H9 (cell line): Measurements from ENCODE around the gene GLRA1. TPM values are rescaled to one million over a fixed set of nuclear protein-coding genes. Genes with fewer than 3 reads are reported as not detected.

Source experiments
- DNase-seq: peaks from one replicate; pipeline ENCODE4 v3.0.0-alpha.2; 2017
- H2AFZ ChIP-seq: one replicate; pipeline ENCODE4 v1.6.1; 2013; ENCODE audit warnings: mild to moderate bottlenecking, low read length, control low read depth, moderate library complexity
- H2AK5ac ChIP-seq: 2 replicates; pipeline ENCODE4 v1.6.1; 2013; ENCODE audit warnings: low read length, control low read depth, mixed read lengths; ENCODE audit not compliant: insufficient read length
- H2BK120ac ChIP-seq: one replicate; pipeline ENCODE4 v1.6.1; 2013; ENCODE audit warnings: low read depth, mild to moderate bottlenecking, low read length, control low read depth, inconsistent platforms; ENCODE audit not compliant: poor library complexity, severe bottlenecking
- H2BK12ac ChIP-seq: 2 replicates; pipeline ENCODE4 v1.6.1; 2013; ENCODE audit warnings: low read length, control low read depth, mixed read lengths, low read depth; ENCODE audit not compliant: insufficient read length
- H2BK15ac ChIP-seq: 2 replicates; pipeline ENCODE4 v1.6.1; 2013; ENCODE audit warnings: low read depth, low read length, control low read depth
- H2BK20ac ChIP-seq: one replicate; pipeline ENCODE4 v1.6.1; 2013; ENCODE audit warnings: low read depth, mild to moderate bottlenecking, low read length, control low read depth, inconsistent platforms; ENCODE audit not compliant: poor library complexity, severe bottlenecking
- H2BK5ac ChIP-seq: 2 replicates; pipeline ENCODE4 v1.6.1; 2013; ENCODE audit warnings: low read length, control low read depth, mixed read lengths; ENCODE audit not compliant: insufficient read length
- H3K14ac ChIP-seq: 2 replicates; pipeline ENCODE4 v1.6.1; 2013; ENCODE audit warnings: low read length, control low read depth; ENCODE audit not compliant: insufficient read depth
- H3K18ac ChIP-seq: 2 replicates; pipeline ENCODE4 v1.6.1; 2013; ENCODE audit warnings: low read depth, mild to moderate bottlenecking, mixed read lengths, low read length, control low read depth; ENCODE audit not compliant: insufficient read length
- H3K23ac ChIP-seq: 2 replicates; pipeline ENCODE4 v1.6.1; 2013; ENCODE audit warnings: low read length, control low read depth, mixed read lengths, low read depth; ENCODE audit not compliant: insufficient read length
- H3K23me2 ChIP-seq: 2 replicates; pipeline ENCODE4 v1.6.1; 2013; ENCODE audit warnings: low read depth, mild to moderate bottlenecking, mixed read lengths, low read length, control low read depth; ENCODE audit not compliant: insufficient read length, poor library complexity, severe bottlenecking
- H3K27ac ChIP-seq: 2 replicates; pipeline ENCODE4 v1.5.1; 2013; ENCODE audit warnings: low read length, control low read depth, mixed read lengths, low read depth; ENCODE audit not compliant: insufficient read length
- H3K27me3 ChIP-seq: 2 replicates; pipeline ENCODE4 v1.6.1; 2013; ENCODE audit warnings: low read length, control low read depth, inconsistent platforms; ENCODE audit not compliant: insufficient read depth
- H3K4ac ChIP-seq: 2 replicates; pipeline ENCODE4 v1.6.1; 2013; ENCODE audit warnings: low read depth, mild to moderate bottlenecking, control low read depth, inconsistent platforms, low read length, moderate library complexity
- H3K4me1 ChIP-seq: 2 replicates; pipeline ENCODE4 v1.6.1; 2013; ENCODE audit warnings: low read length, control low read depth, inconsistent platforms; ENCODE audit not compliant: insufficient read depth
- H3K4me2 ChIP-seq: 2 replicates; pipeline ENCODE4 v1.6.1; 2013; ENCODE audit warnings: low read length, control low read depth, mixed read lengths; ENCODE audit not compliant: insufficient read length, insufficient read depth
- H3K56ac ChIP-seq: 2 replicates; pipeline ENCODE4 v1.6.1; 2013; ENCODE audit warnings: low read depth, mild to moderate bottlenecking, mixed read lengths, low read length, control low read depth; ENCODE audit not compliant: insufficient read length
- H3K79me1 ChIP-seq: 2 replicates; pipeline ENCODE4 v1.6.1; 2013; ENCODE audit warnings: low read depth, mild to moderate bottlenecking, moderate library complexity, low read length, control low read depth, inconsistent platforms; ENCODE audit not compliant: insufficient read depth, poor library complexity, severe bottlenecking
- H3K79me2 ChIP-seq: 2 replicates; pipeline ENCODE4 v1.6.1; 2013; ENCODE audit warnings: low read length, control low read depth, inconsistent platforms; ENCODE audit not compliant: insufficient read depth
- H3K9ac ChIP-seq: 2 replicates; pipeline ENCODE4 v1.6.1; 2013; ENCODE audit warnings: low read length, control low read depth, mixed read lengths; ENCODE audit not compliant: insufficient read length; ENCODE audit errors: extremely low read depth
- H3K9me3 ChIP-seq: one replicate; pipeline ENCODE4 v1.6.1; 2013; ENCODE audit warnings: low read depth, low read length, inconsistent platforms; ENCODE audit not compliant: control insufficient read depth
- H3T11ph ChIP-seq: one replicate; pipeline ENCODE4 v1.6.1; 2013; ENCODE audit warnings: mild to moderate bottlenecking, low read length, control low read depth, inconsistent platforms
- H4K20me1 ChIP-seq: one replicate; pipeline ENCODE4 v1.6.1; 2013; ENCODE audit not compliant: control insufficient read depth, insufficient read length, insufficient read depth
- H4K5ac ChIP-seq: 2 replicates; pipeline ENCODE4 v1.6.1; 2013; ENCODE audit warnings: low read depth, mild to moderate bottlenecking, mixed read lengths, low read length, control low read depth; ENCODE audit not compliant: insufficient read length
- H4K8ac ChIP-seq: replicated peaks from 2 replicates; pipeline ENCODE4 v1.6.1; 2013; ENCODE audit warnings: low read length, control low read depth, mixed read lengths, low read depth; ENCODE audit not compliant: insufficient read length
- H4K91ac ChIP-seq: 2 replicates; pipeline ENCODE4 v1.6.1; 2013; ENCODE audit warnings: low read depth, mild to moderate bottlenecking, moderate library complexity, mixed read lengths, low read length, control low read depth; ENCODE audit not compliant: insufficient read length
- H3K27ac Mint-ChIP-seq, 3 experiments: 2 replicates in 2 of 3; 3 replicates in 1 of 3; pipeline ENCODE4 v1.8.0; 2020 to 2021; ENCODE audit warnings: mixed read lengths in 3 of 3, mild to moderate bottlenecking in 1 of 3, moderate library complexity in 1 of 3
- H3K27me3 Mint-ChIP-seq: 2 replicates; pipeline ENCODE4 v1.8.0; 2021; ENCODE audit warnings: low read depth, mild to moderate bottlenecking, moderate library complexity, mixed read lengths
- H3K36me3 Mint-ChIP-seq, 3 experiments: 2 replicates in 2 of 3; 3 replicates in 1 of 3; pipeline ENCODE4 v1.8.0; 2020 to 2021; ENCODE audit warnings: low read depth in 3 of 3, mixed read lengths in 3 of 3; ENCODE audit not compliant: insufficient read depth in 1 of 3
- H3K4me1 Mint-ChIP-seq, 2 experiments: 2 replicates each; pipeline ENCODE4 v1.8.0; 2020; ENCODE audit warnings: mixed read lengths in 2 of 2
- H3K4me3 Mint-ChIP-seq, 2 experiments: 2 replicates in 1 of 2; 3 replicates in 1 of 2; pipeline ENCODE4 v1.8.0; 2020 to 2021; ENCODE audit warnings: mild to moderate bottlenecking in 2 of 2, mixed read lengths in 2 of 2, moderate library complexity in 1 of 2
- H3K9me3 Mint-ChIP-seq, 2 experiments: 2 replicates in 1 of 2; 3 replicates in 1 of 2; pipeline ENCODE4 v1.8.0; 2020; ENCODE audit warnings: mild to moderate bottlenecking in 2 of 2, mixed read lengths in 2 of 2, moderate library complexity in 1 of 2
- CTCF ChIP-seq: fragments of 200-600 bp; sonication (generic); conservative IDR thresholded peaks from 3 replicates; pipeline ENCODE4 v1.8.0; 2021; ENCODE audit warnings: antibody characterized with exemption, mild to moderate bottlenecking
- WGBS: extraction: QIAGEN DNeasy Blood & Tissue Kit; methylation state at CpG from one replicate; pipeline ENCODE4 v1.1.7; 2013; ENCODE audit warnings: missing lambda C conversion rate, low lambda C conversion rate, mixed read lengths; ENCODE audit not compliant: insufficient read length; ENCODE audit errors: extremely low coverage; 5-methylcytosine and 5-hydroxymethylcytosine counted together
- total RNA-seq: library from RNA; stranded (reverse); gene quantifications from 2 replicates; pipeline ENCODE4 v1.2.1, GENCODE V29; 2021

The GLRA1 gene
- total RNA-seq, 1 experiment from 2014 or later = not detected

GRCh38 chr5:151926188-151926587 lies 1.5 kb upstream of the GLRA1 start:
- TF ChIP-seq CTCF = no peak
- H3K36me3 Mint-ChIP-seq = peaks cover 0 to under 1% (median 0%) of the 10 kb centered on the region in 3 experiments; a peak in 1 of 7 replicates

More at GRCh38 chr5:151926188-151926587, 1.5 kb upstream of the GLRA1 start:
- H2BK120ac ChIP-seq = no peak overlapping the region
- Mint-ChIP-seq H3K27me3 (peaks cover 77% of the 10 kb centered on the region), H3K9me3 (peaks cover 6 to 7% of the 10 kb centered on the region in 2 experiments), H3K4me3 (no peak overlapping the region), H3K27ac (no peak overlapping the region), H3K4me1 (peaks cover 7 to 13% of the 10 kb centered on the region in 2 experiments)
- no peaks in the 10 kb centered on the region for H3K4me1 ChIP-seq
- H3K14ac ChIP-seq = no peak overlapping the region
- H2BK20ac ChIP-seq = no peak overlapping the region
- H3K79me2 ChIP-seq = no peaks in the 10 kb centered on the region
- H3K23ac ChIP-seq = no peak overlapping the region
- no peak overlapping the region for H2BK5ac ChIP-seq
- H4K8ac ChIP-seq = no peak overlapping the region
- no peak overlapping the region for H3K18ac ChIP-seq
- no peak overlapping the region for H3K4me2 ChIP-seq
- no peaks in the 10 kb centered on the region for H3K9me3 ChIP-seq
- no peaks in the 10 kb centered on the region for H3K23me2 ChIP-seq
- no peak overlapping the region for H4K5ac ChIP-seq
- no peak overlapping the region for H3K9ac ChIP-seq
- no peak overlapping the region for H3K4ac ChIP-seq
- no peak overlapping the region for H4K91ac ChIP-seq
- no peaks in the 10 kb centered on the region for H3K27me3 ChIP-seq
- no peaks in the 10 kb centered on the region for H4K20me1 ChIP-seq
- H2BK15ac ChIP-seq = no peak overlapping the region
- H3K79me1 ChIP-seq = no peaks in the 10 kb centered on the region
- no peak overlapping the region for H2AFZ ChIP-seq
- WGBS = no CpG with 5 or more reads among the region's 3 CpGs
- DNase-seq = no peak
- no peak overlapping the region for H2AK5ac ChIP-seq
- no peak overlapping the region for H3K56ac ChIP-seq
- no peak overlapping the region for H3T11ph ChIP-seq
- no peak overlapping the region for H2BK12ac ChIP-seq
- no peak overlapping the region for H3K27ac ChIP-seq
